ENCODE results near the gene SHANK1.

DNA sequence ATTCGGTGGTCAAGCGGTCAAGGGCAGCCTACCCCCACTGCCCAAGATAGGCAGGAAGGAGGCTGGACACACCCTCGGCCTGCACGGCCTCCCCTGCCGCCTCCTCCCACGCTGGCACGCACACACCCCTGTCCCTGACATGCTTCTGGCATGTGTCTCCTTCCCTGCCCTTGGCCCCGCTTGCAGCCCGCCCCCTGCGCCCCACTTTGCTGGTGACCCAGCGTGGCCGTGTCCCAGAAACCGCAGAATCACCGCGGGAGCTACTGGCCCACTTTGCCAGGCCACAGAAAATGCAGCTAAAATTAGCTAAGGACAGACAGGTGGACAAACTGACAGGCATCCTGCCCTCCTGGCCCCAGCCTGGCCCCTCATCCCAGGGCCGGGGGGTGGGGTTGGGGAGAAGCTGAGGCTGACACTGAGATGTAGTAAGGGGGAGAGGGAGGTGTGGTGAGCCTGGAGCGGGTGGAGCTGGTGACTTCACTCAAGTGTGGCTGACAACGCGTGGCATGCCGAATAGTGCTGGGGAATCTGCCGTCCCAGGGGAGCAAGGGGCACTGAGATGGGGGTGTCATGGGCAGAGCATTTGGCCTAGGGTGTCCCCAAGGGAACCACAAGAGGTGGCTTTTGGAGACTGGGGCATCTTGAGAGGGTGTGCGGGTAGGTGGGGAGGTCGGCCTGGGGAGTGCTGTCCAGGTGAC is 2.4 kb downstream of the SHANK1 start:
- TF ChIP-seq POLR2A (IDR thresholded peaks at IDR 0.05), result no peak
- TF ChIP-seq, protein P1, sequence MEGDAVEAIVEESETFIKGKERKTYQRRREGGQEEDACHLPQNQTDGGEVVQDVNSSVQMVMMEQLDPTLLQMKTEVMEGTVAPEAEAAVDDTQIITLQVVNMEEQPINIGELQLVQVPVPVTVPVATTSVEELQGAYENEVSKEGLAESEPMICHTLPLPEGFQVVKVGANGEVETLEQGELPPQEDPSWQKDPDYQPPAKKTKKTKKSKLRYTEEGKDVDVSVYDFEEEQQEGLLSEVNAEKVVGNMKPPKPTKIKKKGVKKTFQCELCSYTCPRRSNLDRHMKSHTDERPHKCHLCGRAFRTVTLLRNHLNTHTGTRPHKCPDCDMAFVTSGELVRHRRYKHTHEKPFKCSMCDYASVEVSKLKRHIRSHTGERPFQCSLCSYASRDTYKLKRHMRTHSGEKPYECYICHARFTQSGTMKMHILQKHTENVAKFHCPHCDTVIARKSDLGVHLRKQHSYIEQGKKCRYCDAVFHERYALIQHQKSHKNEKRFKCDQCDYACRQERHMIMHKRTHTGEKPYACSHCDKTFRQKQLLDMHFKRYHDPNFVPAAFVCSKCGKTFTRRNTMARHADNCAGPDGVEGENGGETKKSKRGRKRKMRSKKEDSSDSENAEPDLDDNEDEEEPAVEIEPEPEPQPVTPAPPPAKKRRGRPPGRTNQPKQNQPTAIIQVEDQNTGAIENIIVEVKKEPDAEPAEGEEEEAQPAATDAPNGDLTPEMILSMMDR (IDR thresholded peaks at IDR 0.05), result no peak
